Left kidney (tissue), 2 donors: ENCODE data around the gene MDFI. TPM values are rescaled to one million over a fixed set of nuclear protein-coding genes. Genes with fewer than 3 reads are reported as not detected.
A peak's percentile ranks its signal among the peaks of the same experiment; 100 is the strongest.
"Not testable (repeated sequence)": the region's sequence is repeated elsewhere in the genome, so short reads cannot be mapped to it uniquely, and the experiment has no call there.

Experiments
- DNase-seq: peaks from one replicate; pipeline ENCODE4 v3.0.0-alpha.2; 2013
- polyA plus RNA-seq: library from polyadenylated mRNA; unstranded; fragments of 120-200 nt; gene quantifications from one replicate; pipeline ENCODE4 v1.2.1, GENCODE V29; 2013; ENCODE audit not compliant: insufficient read length

MDFI gene
- polyA plus RNA-seq, 1 donor, result 31.4 TPM

DNA sequence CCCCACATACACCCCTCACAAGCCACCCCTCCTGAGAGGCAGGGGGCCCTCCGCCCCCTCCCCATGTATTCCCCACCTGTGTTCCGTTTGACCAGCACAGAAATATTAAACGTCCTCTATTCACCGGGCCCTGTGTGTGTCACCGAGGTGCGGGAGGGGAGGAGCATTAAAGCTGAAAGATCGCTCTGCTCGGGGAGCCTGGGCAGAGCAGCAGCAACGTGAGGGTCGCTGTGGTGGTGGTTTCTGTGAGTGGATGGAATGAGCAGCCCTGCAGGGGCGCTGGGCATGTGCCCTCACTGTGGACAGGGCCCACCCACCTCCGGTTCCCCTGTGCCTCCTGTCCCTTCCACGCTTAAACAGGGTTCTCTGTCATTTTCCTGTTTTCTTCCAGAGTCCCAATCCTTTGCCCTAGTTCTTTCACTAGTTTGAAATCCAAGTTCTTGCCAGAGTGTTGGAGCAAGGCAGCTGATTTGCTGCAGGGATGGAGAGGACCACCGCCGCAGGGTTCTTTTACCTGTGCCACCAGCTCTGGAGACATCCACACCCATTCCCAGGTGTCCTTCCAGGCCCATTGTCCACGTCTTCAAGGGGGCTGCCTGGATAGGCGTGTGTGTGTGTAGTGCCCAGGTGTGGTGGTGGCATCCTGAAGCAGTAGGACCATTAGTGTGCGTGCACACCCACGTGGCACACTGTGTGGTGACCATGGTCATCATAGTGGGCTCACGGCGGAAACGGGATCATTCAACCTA is 37.6 kb upstream of the MDFI start:
- no peak for DNase-seq

DNA sequence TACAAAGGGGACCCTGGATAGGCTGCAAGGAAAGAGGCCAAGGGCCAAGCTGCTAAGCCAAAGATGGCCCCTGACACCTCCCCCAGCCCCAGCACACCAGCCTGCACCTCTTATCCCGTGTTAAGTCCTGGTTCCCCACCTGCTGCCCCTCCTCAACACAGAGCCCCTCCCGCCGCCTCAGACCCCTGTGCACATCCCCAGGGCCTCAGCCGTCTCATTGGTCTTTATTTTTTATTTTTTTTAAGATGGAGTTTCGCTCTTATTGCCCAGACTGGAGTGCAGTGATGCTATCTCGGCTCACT is 37.1 kb upstream of the MDFI start:
- no peak for DNase-seq

DNA sequence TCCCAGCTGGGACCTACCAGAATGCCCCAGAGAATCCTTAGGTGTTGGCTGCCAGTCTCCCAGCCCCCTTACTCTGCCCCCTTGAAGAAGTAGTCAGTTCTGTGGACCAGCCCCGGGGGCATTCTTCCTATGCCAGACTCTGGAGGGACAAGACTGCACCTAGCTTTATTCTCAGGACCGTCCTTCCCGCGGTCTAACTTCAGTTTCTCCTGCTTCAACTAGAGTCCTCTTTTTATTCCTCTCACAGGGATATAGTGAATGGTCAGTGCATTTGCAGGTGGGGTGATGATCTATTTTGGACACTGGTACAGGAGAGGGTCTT is 35.9 kb upstream of the MDFI start:
- no peak for DNase-seq

DNA sequence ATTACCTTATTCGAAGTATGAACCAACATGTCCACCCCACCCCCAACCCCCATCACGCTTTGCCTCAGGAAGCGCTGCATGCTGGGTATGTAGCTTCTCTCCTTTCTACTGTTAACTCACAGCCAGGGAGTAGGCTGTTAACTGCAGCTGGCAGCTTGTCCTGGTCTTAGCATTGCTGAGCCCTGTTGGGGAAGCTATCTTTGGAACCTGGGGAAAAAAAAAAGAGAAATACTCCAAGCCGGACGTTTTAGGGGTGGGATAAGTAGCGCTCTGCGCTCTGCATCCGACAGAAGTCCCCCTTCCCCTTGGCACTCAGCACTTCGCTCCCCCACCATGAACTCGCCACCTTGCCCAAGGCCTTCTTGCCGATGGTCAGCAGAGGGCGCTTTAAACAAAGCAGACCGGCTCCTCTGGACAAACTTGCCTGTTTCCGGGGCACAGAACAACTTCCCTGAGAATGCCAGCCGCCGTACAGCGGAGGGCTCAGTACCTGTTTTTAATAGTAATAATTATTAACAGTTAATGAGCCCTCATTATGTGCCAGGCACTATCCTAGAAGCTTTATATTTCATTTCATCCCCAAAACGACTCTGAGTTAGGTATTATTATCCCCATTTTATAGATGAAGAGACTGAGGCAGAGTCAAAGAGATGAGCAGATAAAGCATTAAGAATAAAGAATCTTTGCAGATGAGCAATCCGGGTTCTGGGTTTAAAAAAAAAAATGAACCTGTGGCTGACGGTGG is 35.2 kb upstream of the MDFI start:
- peak; percentile 88 for DNase-seq

GRCh38 chr6:41604006-41604405 is 34.3 kb upstream of the MDFI start:
- no peak for DNase-seq

- DNase-seq, result no peak
Measured at GRCh38 chr6:41605649-41606048, 32.6 kb upstream of the MDFI start.

DNA sequence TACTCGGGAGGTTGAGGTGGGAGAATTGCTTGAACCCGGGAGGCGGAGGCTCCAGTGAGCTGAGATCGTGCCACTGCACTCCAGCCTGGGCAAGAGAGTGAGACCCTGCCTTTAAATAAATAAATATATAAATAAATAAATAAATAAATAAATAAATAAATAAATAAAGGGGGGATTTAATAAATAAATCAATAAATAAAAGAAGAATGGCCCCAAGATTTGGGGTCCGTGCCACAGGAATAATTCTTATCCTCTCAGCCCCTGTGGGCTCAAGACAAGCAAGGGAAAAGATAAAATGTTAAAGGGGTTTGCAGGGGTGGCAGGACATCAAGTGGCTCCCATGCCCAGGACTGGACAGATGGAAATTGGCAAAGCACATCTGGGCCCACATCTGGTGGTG is 31.2 kb upstream of the MDFI start:
- no peak for DNase-seq

GRCh38 chr6:41607736-41608135 is 30.5 kb upstream of the MDFI start:
- no peak for DNase-seq

DNA sequence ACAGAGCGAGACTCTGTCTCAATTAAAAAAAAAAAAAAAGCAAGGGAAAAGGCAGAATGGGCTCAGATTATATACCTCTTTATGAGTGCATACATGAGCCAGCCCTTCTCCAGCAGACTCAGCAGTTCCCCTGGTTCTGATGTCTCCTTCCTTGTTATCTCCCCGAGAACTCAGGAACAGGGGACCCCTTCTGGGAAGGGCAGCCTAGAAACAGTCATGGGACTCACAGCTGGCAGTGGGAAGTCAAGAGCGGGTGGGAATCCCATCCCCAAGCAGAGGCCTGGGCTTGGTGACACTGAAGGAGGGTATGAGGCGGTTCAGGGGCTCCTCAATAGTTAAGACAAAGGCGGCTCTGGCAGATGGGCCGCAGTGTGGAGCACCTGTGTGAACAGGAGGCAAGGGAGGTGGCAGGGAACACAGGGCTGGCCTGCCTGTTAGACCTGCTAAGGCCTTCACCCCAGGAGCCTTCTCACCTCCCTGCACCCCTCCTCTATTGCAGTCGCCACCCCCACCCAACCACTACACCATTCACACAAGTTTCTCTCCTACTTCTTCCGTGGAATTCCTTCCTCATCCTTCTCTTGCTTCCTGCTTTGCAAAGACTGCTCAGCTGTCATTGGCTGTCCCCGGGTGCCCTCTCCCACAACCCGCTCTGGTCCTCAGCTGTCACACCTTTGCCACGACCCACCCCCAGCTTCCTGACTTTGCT is 29.7 kb upstream of the MDFI start:
- DNase-seq, result no peak

DNA sequence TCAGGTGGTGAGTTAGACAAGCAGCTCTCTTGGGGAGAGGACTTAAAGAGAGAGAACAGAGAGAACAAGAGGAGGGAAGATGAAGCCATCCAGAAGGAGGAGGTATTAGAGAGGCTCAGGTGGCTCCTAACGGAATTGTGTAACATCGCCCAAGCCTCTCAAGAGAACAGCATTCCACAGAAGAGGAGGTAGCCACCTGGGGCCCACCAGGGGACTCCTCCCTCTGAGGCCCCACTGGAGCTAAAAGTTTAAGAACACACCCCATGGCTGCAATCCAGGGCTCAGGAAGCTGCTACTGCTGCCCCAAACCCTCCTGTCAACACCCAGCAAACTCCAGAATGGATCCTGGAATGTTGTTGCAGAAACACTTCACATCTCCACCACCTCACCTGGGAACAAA is 23.6 kb upstream of the MDFI start:
- no peak for DNase-seq

GRCh38 chr6:41615311-41615710 is 23.0 kb upstream of the MDFI start:
- DNase-seq, result no peak

DNA sequence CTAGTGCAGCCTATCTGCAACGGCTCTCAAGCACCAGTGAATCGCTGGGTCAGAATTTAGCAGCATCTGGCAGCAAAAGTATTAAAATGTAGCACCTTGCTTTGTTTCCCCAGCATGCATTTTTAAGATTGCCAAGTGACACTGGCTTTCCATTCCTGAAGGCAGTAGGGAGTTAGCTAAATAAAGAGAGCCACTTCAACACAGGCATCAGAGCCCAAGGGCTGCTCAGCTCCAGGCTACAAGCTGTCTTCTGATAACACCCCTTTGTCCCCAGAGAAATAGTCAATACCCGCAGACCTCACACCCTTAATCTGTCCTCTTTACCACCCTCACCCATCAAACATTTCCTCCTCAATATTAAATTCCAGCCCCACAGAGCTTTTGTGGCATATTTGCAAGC is 19.7 kb upstream of the MDFI start:
- no peak for DNase-seq

DNA sequence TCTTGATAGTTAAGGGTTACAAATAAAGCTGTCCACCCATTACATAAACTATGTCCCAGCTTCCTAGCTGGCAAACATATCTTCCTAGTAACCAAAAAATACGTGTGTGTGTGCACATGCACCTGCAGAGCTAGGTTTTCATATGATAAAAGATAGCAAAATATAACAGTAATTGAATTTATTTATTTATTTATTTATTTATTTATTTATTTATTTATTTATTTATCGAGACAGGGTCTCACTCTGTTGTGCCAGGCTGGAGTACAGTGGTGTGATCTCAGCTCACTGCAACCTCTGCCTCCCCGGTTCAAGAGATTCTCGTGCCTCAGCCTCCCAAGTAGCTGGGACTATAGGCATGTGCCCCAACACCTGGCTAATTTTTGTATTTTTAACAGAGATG is 19.1 kb upstream of the MDFI start:
- DNase-seq, result not testable (repeated sequence)

GRCh38 chr6:41621367-41621766 is 16.9 kb upstream of the MDFI start:
- DNase-seq, result no peak

GRCh38 chr6:41621802-41622201 is 16.5 kb upstream of the MDFI start:
- no peak for DNase-seq

- DNase-seq, result no peak
Measured at GRCh38 chr6:41622206-41622988, 15.9 kb upstream of the MDFI start.

- DNase-seq, result no peak
Measured at GRCh38 chr6:41623330-41623729, 14.9 kb upstream of the MDFI start.

DNA sequence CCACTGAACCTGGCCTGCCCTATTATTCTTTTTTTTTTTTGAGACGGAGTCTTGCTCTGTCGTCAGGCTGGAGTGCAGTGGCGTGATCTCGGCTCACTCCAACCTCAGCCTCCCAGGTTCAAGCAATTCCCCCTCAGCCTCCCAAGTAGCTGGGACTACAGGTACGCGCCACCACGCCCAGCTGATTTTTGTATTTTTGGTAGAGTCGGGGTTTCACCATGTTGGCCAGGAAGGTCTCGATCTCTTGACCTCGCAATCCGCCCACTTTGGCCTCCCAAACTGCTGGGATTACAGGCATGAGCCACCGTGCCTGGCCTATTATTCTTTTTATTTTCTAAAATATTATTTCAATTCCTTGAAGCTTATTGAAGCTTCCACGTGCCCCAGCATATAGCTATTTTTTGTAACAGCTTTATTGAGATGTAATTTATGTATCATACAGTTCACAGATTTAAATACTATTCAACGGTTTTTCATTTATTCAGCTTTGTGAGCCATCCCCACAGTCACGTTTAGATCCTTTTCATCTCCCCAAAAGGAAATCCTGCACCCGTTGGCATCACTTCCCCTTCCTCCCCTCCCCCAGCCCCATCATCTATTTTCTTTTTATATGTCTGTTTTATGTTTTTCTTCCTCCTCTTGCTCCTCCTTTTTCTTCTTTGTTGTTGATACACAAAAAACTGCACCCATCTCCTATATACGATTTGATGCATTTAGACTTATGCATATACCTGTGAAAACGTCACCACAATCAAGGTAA is 13.5 kb upstream of the MDFI start:
- no peak for DNase-seq

GRCh38 chr6:41625442-41625841 is 12.8 kb upstream of the MDFI start:
- no peak for DNase-seq

DNA sequence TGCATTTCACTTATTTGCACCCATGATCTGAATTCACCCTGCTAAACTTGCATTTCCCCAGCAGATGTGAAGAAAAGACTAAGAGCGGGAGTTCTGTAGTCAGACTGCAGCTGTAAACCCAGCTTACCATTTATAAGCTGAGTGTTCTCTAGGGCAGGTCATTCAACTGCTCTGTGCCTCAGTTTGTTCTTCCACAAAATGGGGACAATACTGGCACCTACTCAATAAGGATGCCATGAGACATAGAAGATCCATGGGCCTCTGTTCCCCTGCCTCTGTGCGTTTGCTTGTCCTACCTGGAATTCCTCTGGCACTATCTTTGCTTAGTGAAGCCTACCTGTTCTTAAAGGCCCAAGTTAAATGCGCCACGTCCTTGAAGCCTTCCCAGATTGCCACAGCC is 12.2 kb upstream of the MDFI start:
- no peak for DNase-seq

GRCh38 chr6:41626917-41627316 is 11.4 kb upstream of the MDFI start:
- DNase-seq, result no peak

DNA sequence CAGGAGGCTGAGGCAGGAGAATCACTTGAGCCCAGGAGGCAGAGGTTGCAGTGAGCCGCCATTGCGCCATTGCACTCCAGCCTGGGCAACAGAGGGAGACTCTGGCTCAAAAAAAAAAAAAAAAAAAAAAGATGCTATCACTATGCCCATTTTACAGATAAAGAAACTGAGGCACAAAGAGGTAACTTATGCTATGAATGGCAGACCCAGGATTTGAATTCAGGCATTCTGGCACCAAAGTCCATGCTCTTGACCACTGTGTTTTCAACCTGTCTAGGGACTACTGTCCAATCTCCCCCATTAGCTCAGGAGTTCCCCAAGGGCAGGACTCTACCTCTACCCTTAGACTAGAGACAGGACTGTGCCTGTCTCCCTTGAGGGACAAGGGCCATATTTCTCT is 9.1 kb upstream of the MDFI start:
- no peak for DNase-seq
